Stimulated activated CD8-positive, alpha-beta memory T cell treated with anti-CD3 and anti-CD28 coated beads, Interleukin-12 subunit alpha, Interleukin-12 subunit beta, amount 100 ng/mL, for 1 hour (primary cell): Measurements from ENCODE around the gene TPM2.
A peak's percentile ranks its signal among the peaks of the same experiment; 100 is the strongest.

Source experiments
- DNase-seq: peaks from one replicate; pipeline ENCODE4 v3.0.0-alpha.2; 2020; ENCODE audit warnings: low read depth

TPM2 gene

GRCh38 chr9:35674025-35674361 is 15.7 kb downstream of the TPM2 start:
- no peak for DNase-seq

- no peak for DNase-seq
Measured at GRCh38 chr9:35673132-35674024, 16.3 kb downstream of the TPM2 start, which contains the start of gene CA9. CA9 (plus strand) TSS chr9:35673928; CDS start chr9:35673960, 32 bp downstream.

GRCh38 chr9:35669331-35670145 is 20.2 kb downstream of the TPM2 start:
- no peak for DNase-seq

- DNase-seq: no peak
Measured at GRCh38 chr9:35667939-35668338, 21.8 kb downstream of the TPM2 start.

GRCh38 chr9:35666549-35666948 is 23.2 kb downstream of the TPM2 start:
- DNase-seq: no peak

- DNase-seq: no peak
Measured at GRCh38 chr9:35666045-35666444, 23.7 kb downstream of the TPM2 start.

GRCh38 chr9:35665471-35665818 is 24.3 kb downstream of the TPM2 start:
- no peak for DNase-seq

GRCh38 chr9:35664531-35665470 is 24.9 kb downstream of the TPM2 start, which contains the start of gene ARHGEF39:
ARHGEF39 (minus strand) TSS chr9:35665195; CDS start chr9:35665169, 26 bp downstream.
- DNase-seq: no peak

GRCh38 chr9:35662437-35662836 is 27.3 kb downstream of the TPM2 start:
- no peak for DNase-seq

GRCh38 chr9:35661756-35662350 is 27.9 kb downstream of the TPM2 start:
- no peak for DNase-seq

GRCh38 chr9:35660966-35661415 is 28.7 kb downstream of the TPM2 start:
- DNase-seq: no peak

- DNase-seq: no peak
Measured at GRCh38 chr9:35659340-35659739, 30.4 kb downstream of the TPM2 start.

GRCh38 chr9:35658968-35659220 is 30.8 kb downstream of the TPM2 start:
- no peak for DNase-seq

- DNase-seq: peak; percentile 69
Measured at GRCh38 chr9:35658137-35658967, 31.4 kb downstream of the TPM2 start, which contains the start of gene CCDC107. CCDC107 (plus strand) TSS chr9:35658292; CDS start chr9:35658380, 88 bp downstream.

GRCh38 chr9:35657546-35658136 is 32.1 kb downstream of the TPM2 start, which contains the start of gene RMRP:
RMRP (minus strand) TSS chr9:35658019.
- peak; percentile 78 for DNase-seq

- DNase-seq: no peak
Measured at GRCh38 chr9:35656831-35657545, 32.7 kb downstream of the TPM2 start.

GRCh38 chr9:35656348-35656747 is 33.4 kb downstream of the TPM2 start:
- no peak for DNase-seq

- no peak for DNase-seq
Measured at GRCh38 chr9:35653611-35654010, 36.1 kb downstream of the TPM2 start.

GRCh38 chr9:35652829-35653209 is 36.9 kb downstream of the TPM2 start:
- no peak for DNase-seq
